HG03442 (cell line): ENCODE measurements around the gene EEA1.

Experiments used
- ATAC-seq: cut with Tn5 transposase; IDR thresholded peaks from one replicate; pipeline ENCODE4 v1.9.1; 2021; ENCODE audit warnings: mild to moderate bottlenecking, moderate library complexity; ENCODE audit not compliant: unreplicated experiment

The EEA1 gene

GRCh38 chr12:92721130-92721529 lies 208.0 kb downstream of the EEA1 start:
- ATAC-seq: no peak
